K562 (cell line): ENCODE results near the gene LTBP4. TPM values are rescaled to one million over a fixed set of nuclear protein-coding genes. Genes with fewer than 3 reads are reported as not detected.

ENCODE experiments used
- ATAC-seq: fragments of 200-7000 bp; cut with Tn5 transposase; 3 replicates; pipeline ENCODE4 v1.9.1; 2020; ENCODE audit warnings: moderate library complexity
- BruUV-seq: library from RNA; stranded (reverse); fragments of 400-500 nt; replicated peaks from 2 replicates; lab custom pipeline; 2021; lab: Mats Ljungman, UMichigan
- CTCF ChIA-PET: fragments of 300-600 bp; formaldehyde crosslinking; extraction: SDS; loops from one replicate; lab custom pipeline; 2021; ENCODE audit warnings: low intra/inter-chr PET ratio; lab: Yijun Ruan, JAX
- POLR2A ChIA-PET: fragments of 300-600, 350-650 bp; sonication (Branson Sonifier 250); formaldehyde crosslinking; extraction: SDS; loops from one replicate; lab custom pipeline; 2021; ENCODE audit warnings: antibody characterized with exemption, inconsistent platforms; lab: Yijun Ruan, JAX
- DNase-seq, 4 experiments: peaks; one replicate each; pipeline versions ENCODE4 v3.0.0 to v3.0.0-alpha.2; 2011 to 2018; ENCODE audit warnings: low spot score in 3 of 4, mixed read lengths in 3 of 4; ENCODE audit errors: extremely low read depth in 1 of 4
- FAIRE-seq: peaks from 2 replicates; lab custom pipeline; 2011; peaks lifted over from hg19 to GRCh38; lab: Jason Lieb, UNC
- H2AFZ ChIP-seq: 2 replicates; pipeline ENCODE4 v1.6.0; 2011; ENCODE audit warnings: low read depth, low read length, control low read depth, inconsistent platforms
- H3K27ac ChIP-seq: fragments of 200-600 bp; 3 replicates; pipeline ENCODE4 v1.8.0; 2011; ENCODE audit warnings: low read depth, mild to moderate bottlenecking, control low read depth, inconsistent platforms, low read length, moderate library complexity, mixed read lengths; ENCODE audit errors: extremely low read depth
- H3K27me3 ChIP-seq, 2 experiments: fragments of 300-600 bp in 1 of 2; 2 replicates in 1 of 2; 3 replicates in 1 of 2; pipeline versions ENCODE4 v1.6.0 to v1.8.0; 2011; ENCODE audit warnings: inconsistent platforms in 2 of 2, low read length in 2 of 2, mild to moderate bottlenecking in 1 of 2, mixed read lengths in 1 of 2, moderate library complexity in 1 of 2; ENCODE audit not compliant: control insufficient read depth in 2 of 2, insufficient read depth in 2 of 2
- H3K36me3 ChIP-seq: fragments of 300-600 bp; 3 replicates; pipeline ENCODE4 v1.8.0; 2011; ENCODE audit warnings: mild to moderate bottlenecking, low read length, inconsistent platforms; ENCODE audit not compliant: control insufficient read depth, insufficient read depth
- H3K4me1 ChIP-seq, 2 experiments: fragments of 200-600 bp in 1 of 2; replicated peaks in 1 of 2; 2 replicates in 1 of 2; 3 replicates in 1 of 2; pipeline versions ENCODE4 v1.5.1 to v1.8.0; 2011; ENCODE audit warnings: inconsistent platforms in 2 of 2, low read length in 2 of 2, mild to moderate bottlenecking in 1 of 2, mixed read lengths in 1 of 2, moderate library complexity in 1 of 2; ENCODE audit not compliant: control insufficient read depth in 2 of 2, insufficient read depth in 2 of 2
- H3K4me2 ChIP-seq: 2 replicates; pipeline ENCODE4 v1.6.1; 2011; ENCODE audit warnings: low read length, control low read depth, inconsistent platforms, mixed read lengths; ENCODE audit not compliant: insufficient read depth
- H3K4me3 ChIP-seq: fragments of 200-600 bp; sonication (generic), shearing (Covaris generic); 2 replicates; pipeline ENCODE4 v1.5.1; 2016; ENCODE audit warnings: control low read depth, inconsistent platforms
- H3K79me2 ChIP-seq: fragments of 200-600 bp; 3 replicates; pipeline ENCODE4 v1.8.0; 2011; ENCODE audit warnings: low read length, inconsistent platforms; ENCODE audit not compliant: control insufficient read depth, insufficient read depth
- H3K9ac ChIP-seq, 2 experiments: 2 replicates each; pipeline versions ENCODE4 v1.6.0 to v1.6.1; 2011; ENCODE audit warnings: low read depth in 2 of 2, low read length in 2 of 2, control low read depth in 1 of 2, inconsistent platforms in 1 of 2, mild to moderate bottlenecking in 1 of 2, mixed read lengths in 1 of 2; ENCODE audit not compliant: insufficient read depth in 1 of 2
- H3K9me1 ChIP-seq: one replicate; pipeline ENCODE4 v1.6.0; 2011; ENCODE audit warnings: inconsistent platforms, mild to moderate bottlenecking, low read length, moderate library complexity; ENCODE audit not compliant: control insufficient read depth, insufficient read depth
- H3K9me3 ChIP-seq: replicated peaks from 2 replicates; pipeline ENCODE4 v1.5.1; 2011; ENCODE audit warnings: low read depth, low read length, inconsistent platforms; ENCODE audit not compliant: control insufficient read depth, insufficient read depth
- H4K20me1 ChIP-seq: replicated peaks from 2 replicates; pipeline ENCODE4 v1.6.1; 2011; ENCODE audit warnings: low read length, inconsistent platforms, mixed read lengths; ENCODE audit not compliant: control insufficient read depth, insufficient read depth
- CBX8 ChIP-seq: fragments of 200-600 bp; sonication (generic); IDR thresholded peaks from 2 replicates; pipeline ENCODE4 v1.6.1; 2012; ENCODE audit warnings: borderline replicate concordance, mixed run types, low read depth, mild to moderate bottlenecking, moderate library complexity, mixed read lengths, low read length, control low read depth, inconsistent platforms; ENCODE audit not compliant: poor library complexity, severe bottlenecking; ENCODE audit errors: extremely low read depth
- FIP1L1 ChIP-seq: fragments of 200-400 bp; formaldehyde crosslinking; IDR thresholded peaks from 2 replicates; pipeline ENCODE4 v1.6.1; 2018; ENCODE audit warnings: mild to moderate bottlenecking, low read depth, low read length; ENCODE audit not compliant: poor library complexity, severe bottlenecking
- PCBP1 ChIP-seq: fragments of 200-400 bp; formaldehyde crosslinking; IDR thresholded peaks from 2 replicates; pipeline ENCODE4 v1.6.1; 2018; ENCODE audit warnings: mild to moderate bottlenecking, low read depth, low read length; ENCODE audit not compliant: poor library complexity, severe bottlenecking
- RFX1 ChIP-seq: fragments of 450-650 bp; IDR thresholded peaks from 2 replicates; pipeline ENCODE4 v1.6.1; 2016; ENCODE audit warnings: mild to moderate bottlenecking, moderate library complexity
- TAL1 ChIP-seq: fragments of 450-650 bp; IDR thresholded peaks from 2 replicates; pipeline ENCODE4 v1.6.1; 2016; ENCODE audit warnings: mild to moderate bottlenecking
- ZBED1 ChIP-seq: IDR thresholded peaks from 2 replicates; pipeline ENCODE4 v1.6.1; 2014
- ZBTB7A ChIP-seq: IDR thresholded peaks from 2 replicates; pipeline ENCODE4 v1.6.1; 2011; ENCODE audit warnings: low read depth, mild to moderate bottlenecking, low read length, moderate library complexity, borderline replicate concordance; ENCODE audit not compliant: control insufficient read depth
- WGBS: fragments of 100-300 bp; shearing (Covaris generic); methylation state at CpG from one replicate; pipeline ENCODE4 v1.1.6; 2016; ENCODE audit warnings: low coverage, mixed read lengths; ENCODE audit not compliant: insufficient coverage; ENCODE audit errors: missing lambda C conversion rate; 5-methylcytosine and 5-hydroxymethylcytosine counted together
- in situ Hi-C: fragments of 300-500 bp; cut with MboI; formaldehyde crosslinking; loops from 4 replicates; pipeline ENCODE4 v1.15.0; 2018; ENCODE audit warnings: inconsistent platforms, mixed read lengths
- intact Hi-C: fragments of 100-400 bp; cut with micrococcal nuclease; formaldehyde crosslinking; loops from 2 replicates; pipeline ENCODE4 v1.14.2; 2022
- polyA plus RNA-seq, 8 experiments: library from polyadenylated mRNA; depleted of rRNA in 4 of 8; stranded (reverse) in 5 of 8; unstranded in 3 of 8; fragments of >200 nt; fragmentation: Nextera tagmentation in 2 of 8; fragmentation: Illumina TruSeq in 1 of 8; extraction: Ambion mirVana in 2 of 8; extraction: Trizol in 1 of 8; gene quantifications; 2 replicates each; pipeline versions ENCODE4 v1.2.1 to v1.2.3, GENCODE V29; 2011 to 2014; ENCODE audit warnings: inconsistent platforms in 1 of 8, missing spikeins in 1 of 8
- total RNA-seq, 7 experiments: library from RNA; depleted of rRNA in 6 of 7; stranded (reverse); fragments of >200 nt in 6 of 7; fragmentation: Illumina TruSeq in 2 of 7; extraction: Trizol in 2 of 7; gene quantifications; 2 replicates each; pipeline versions ENCODE4 v1.2.1 to v1.2.3, GENCODE V29; 2011 to 2021; ENCODE audit warnings: low replicate concordance in 1 of 7
- TF ChIP-seq, protein P1 (sequence below): fragments of 450-650 bp; IDR thresholded peaks from 2 replicates; pipeline ENCODE4 v1.6.1; 2016; ENCODE audit warnings: antibody characterized with exemption
- TF ChIP-seq, protein P2 (sequence below), 2 experiments: fragments of 450-650 bp in 1 of 2; sonication (generic) in 1 of 2; formaldehyde crosslinking in 1 of 2; IDR thresholded peaks; 2 replicates each; pipeline versions ENCODE4 v1.7.1 to v1.9.0; 2016 to 2022; ENCODE audit warnings: inconsistent platforms in 1 of 2, mild to moderate bottlenecking in 1 of 2, missing genetic modification reagents in 1 of 2

Gene LTBP4
- total and polyA plus RNA-seq, 9 of the 15 experiments (the other 6 are each of a cell fraction or from before 2014, with no cell fraction given) = 0.35 to 160 (median 31.6) TPM

- H3K9ac ChIP-seq = peak overlapping the region in 1 of 2 experiments; percentile 66; a peak in 1 of 4 replicates
- no peak for ATAC-seq
- no TSS peak for BruUV-seq
- FAIRE-seq = no peak
- no peak overlapping the region for H3K4me3 ChIP-seq
- 45% methylated on average over 12 of the region's 43 CpGs for WGBS
- H3K27me3 ChIP-seq = no peaks in the 10 kb centered on the region
- intact Hi-C loops = loop anchor here (2.0 to 5.0 kb wide), 2 partner anchors 51 to 293 kb away; no protein-coding TSS in a partner anchor
- no peaks in the 10 kb centered on the region for H3K9me3 ChIP-seq
- peaks cover 7% of the 10 kb centered on the region; the same call in 1 of the 3 replicates for H3K36me3 ChIP-seq
- H2AFZ ChIP-seq = 0 out of 2 replicates have a peak overlapping the region, but pooled peaks have one; percentile 5
- peaks cover 52 to 92% of the 10 kb centered on the region in 2 experiments for H3K4me1 ChIP-seq
- H4K20me1 ChIP-seq = peaks cover 6% of the 10 kb centered on the region; the same call in 1 of the 2 replicates
- CTCF ChIA-PET = interaction anchor here (1.2 to 2.3 kb wide), 2 partner anchors 71 to 136 kb away, joined by 5 to 7 read pairs; no protein-coding TSS in a partner anchor
- H3K79me2 ChIP-seq = peaks cover 27% of the 10 kb centered on the region
- in situ Hi-C loops = no loop called here
- H3K9me1 ChIP-seq = peaks cover 4% of the 10 kb centered on the region
- POLR2A ChIA-PET = interaction anchor here (0.6 to 1.4 kb wide), 6 partner anchors 23 to 633 kb away, joined by 3 to 6 read pairs (median 3); no protein-coding TSS in a partner anchor
- DNase-seq = no peak
- H3K27ac ChIP-seq = peak overlapping the region; percentile 39; the same call in 1 of the 3 replicates
- peak overlapping the region; percentile 89 for H3K4me2 ChIP-seq
- TF ChIP-seq TAL1 = 0 out of 2 replicates have a peak, but pooled peaks have one; percentile 1
- peak; percentile 10; the same call in 1 of the 2 replicates for TF ChIP-seq ZBTB7A
- no peak for TF ChIP-seq ZBED1
- TF ChIP-seq, protein P1, sequence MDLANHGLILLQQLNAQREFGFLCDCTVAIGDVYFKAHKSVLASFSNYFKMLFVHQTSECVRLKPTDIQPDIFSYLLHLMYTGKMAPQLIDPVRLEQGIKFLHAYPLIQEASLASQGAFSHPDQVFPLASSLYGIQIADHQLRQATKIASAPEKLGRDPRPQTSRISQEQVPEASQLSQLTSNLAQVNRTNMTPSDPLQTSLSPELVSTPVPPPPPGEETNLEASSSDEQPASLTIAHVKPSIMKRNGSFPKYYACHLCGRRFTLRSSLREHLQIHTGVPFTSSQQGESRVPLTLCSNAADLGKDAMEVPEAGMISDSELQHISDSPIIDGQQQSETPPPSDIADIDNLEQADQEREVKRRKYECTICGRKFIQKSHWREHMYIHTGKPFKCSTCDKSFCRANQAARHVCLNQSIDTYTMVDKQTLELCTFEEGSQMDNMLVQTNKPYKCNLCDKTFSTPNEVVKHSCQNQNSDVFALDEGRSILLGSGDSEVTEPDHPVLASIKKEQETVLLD = no peak; the same call in 1 of the 2 replicates
- TF ChIP-seq RFX1 = no peak
- TF ChIP-seq PCBP1 = peak; percentile 40
- TF ChIP-seq, protein P2, sequence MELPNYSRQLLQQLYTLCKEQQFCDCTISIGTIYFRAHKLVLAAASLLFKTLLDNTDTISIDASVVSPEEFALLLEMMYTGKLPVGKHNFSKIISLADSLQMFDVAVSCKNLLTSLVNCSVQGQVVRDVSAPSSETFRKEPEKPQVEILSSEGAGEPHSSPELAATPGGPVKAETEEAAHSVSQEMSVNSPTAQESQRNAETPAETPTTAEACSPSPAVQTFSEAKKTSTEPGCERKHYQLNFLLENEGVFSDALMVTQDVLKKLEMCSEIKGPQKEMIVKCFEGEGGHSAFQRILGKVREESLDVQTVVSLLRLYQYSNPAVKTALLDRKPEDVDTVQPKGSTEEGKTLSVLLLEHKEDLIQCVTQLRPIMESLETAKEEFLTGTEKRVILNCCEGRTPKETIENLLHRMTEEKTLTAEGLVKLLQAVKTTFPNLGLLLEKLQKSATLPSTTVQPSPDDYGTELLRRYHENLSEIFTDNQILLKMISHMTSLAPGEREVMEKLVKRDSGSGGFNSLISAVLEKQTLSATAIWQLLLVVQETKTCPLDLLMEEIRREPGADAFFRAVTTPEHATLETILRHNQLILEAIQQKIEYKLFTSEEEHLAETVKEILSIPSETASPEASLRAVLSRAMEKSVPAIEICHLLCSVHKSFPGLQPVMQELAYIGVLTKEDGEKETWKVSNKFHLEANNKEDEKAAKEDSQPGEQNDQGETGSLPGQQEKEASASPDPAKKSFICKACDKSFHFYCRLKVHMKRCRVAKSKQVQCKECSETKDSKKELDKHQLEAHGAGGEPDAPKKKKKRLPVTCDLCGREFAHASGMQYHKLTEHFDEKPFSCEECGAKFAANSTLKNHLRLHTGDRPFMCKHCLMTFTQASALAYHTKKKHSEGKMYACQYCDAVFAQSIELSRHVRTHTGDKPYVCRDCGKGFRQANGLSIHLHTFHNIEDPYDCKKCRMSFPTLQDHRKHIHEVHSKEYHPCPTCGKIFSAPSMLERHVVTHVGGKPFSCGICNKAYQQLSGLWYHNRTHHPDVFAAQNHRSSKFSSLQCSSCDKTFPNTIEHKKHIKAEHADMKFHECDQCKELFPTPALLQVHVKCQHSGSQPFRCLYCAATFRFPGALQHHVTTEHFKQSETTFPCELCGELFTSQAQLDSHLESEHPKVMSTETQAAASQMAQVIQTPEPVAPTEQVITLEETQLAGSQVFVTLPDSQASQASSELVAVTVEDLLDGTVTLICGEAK (IDR thresholded peaks at IDR 0.05) = no peak
- TF ChIP-seq, protein P2 (CRISPR knock-in tag; IDR thresholded peaks at IDR 0.05) = no peak
- TF ChIP-seq FIP1L1 = peak; percentile 30
- TF ChIP-seq CBX8 = no peak
Measured at GRCh38 chr19:40599902-40600569, 1.1 kb upstream of the LTBP4 start.
